Smooth muscle cell (in vitro differentiated cells): ENCODE measurements around the gene DISP3. TPM values are rescaled to one million over a fixed set of nuclear protein-coding genes. Genes with fewer than 3 reads are reported as not detected.

Source experiments
- DNase-seq: peaks from one replicate; lab custom pipeline; 2025; ENCODE audit not compliant: unreplicated experiment; lab: John Stamatoyannopoulos, UW
- H2AFZ ChIP-seq: fragments of 200-600 bp; sonication (generic); 2 replicates; pipeline ENCODE4 v1.6.0; 2016; ENCODE audit warnings: antibody characterized with exemption, low read depth, mild to moderate bottlenecking
- H3F3A ChIP-seq: fragments of 200-600 bp; sonication (generic); 2 replicates; pipeline ENCODE4 v1.6.0; 2017; ENCODE audit warnings: antibody characterized with exemption, low read depth
- H3K27ac ChIP-seq: fragments of 200-600 bp; sonication (generic); 2 replicates; pipeline ENCODE4 v1.5.1; 2016; ENCODE audit warnings: low read depth, mild to moderate bottlenecking
- H3K27me3 ChIP-seq: fragments of 200-600 bp; sonication (generic); 2 replicates; pipeline ENCODE4 v1.6.1; 2016; ENCODE audit warnings: low read depth, mild to moderate bottlenecking
- H3K36me3 ChIP-seq: fragments of 200-600 bp; sonication (generic); 2 replicates; pipeline ENCODE4 v1.5.1; 2016; ENCODE audit warnings: low read depth
- H3K4me1 ChIP-seq: fragments of 200-600 bp; sonication (generic); 2 replicates; pipeline ENCODE4 v1.5.1; 2016; ENCODE audit warnings: low read depth
- H3K4me2 ChIP-seq: fragments of 200-600 bp; sonication (generic); 2 replicates; pipeline ENCODE4 v1.6.0; 2016; ENCODE audit warnings: mild to moderate bottlenecking
- H3K4me3 ChIP-seq: fragments of 200-600 bp; sonication (generic); 2 replicates; pipeline ENCODE4 v1.5.1; 2016; ENCODE audit warnings: mild to moderate bottlenecking
- H3K79me2 ChIP-seq: fragments of 200-600 bp; sonication (generic); 2 replicates; pipeline ENCODE4 v1.6.0; 2016; ENCODE audit warnings: low read depth, mild to moderate bottlenecking
- H3K9ac ChIP-seq: fragments of 200-600 bp; sonication (generic); 2 replicates; pipeline ENCODE4 v1.6.0; 2016; ENCODE audit warnings: low read depth
- H3K9me3 ChIP-seq: fragments of 200-600 bp; sonication (generic); replicated peaks from 2 replicates; pipeline ENCODE4 v1.5.1; 2016; ENCODE audit warnings: low read depth
- H4K20me1 ChIP-seq: fragments of 200-600 bp; sonication (generic); 2 replicates; pipeline ENCODE4 v1.6.0; 2016; ENCODE audit warnings: low read depth
- CTCF ChIP-seq: fragments of 200-600 bp; sonication (generic); IDR thresholded peaks from 2 replicates; pipeline ENCODE4 v1.5.1; 2017; ENCODE audit warnings: borderline replicate concordance, mild to moderate bottlenecking, antibody characterized with exemption; ENCODE audit not compliant: insufficient read depth, poor library complexity, severe bottlenecking
- WGBS: methylation state at CpG from one replicate; pipeline ENCODE4 v1.1.7; 2016; ENCODE audit warnings: low lambda C conversion rate; 5-methylcytosine and 5-hydroxymethylcytosine counted together
- polyA plus RNA-seq: library from polyadenylated mRNA; unstranded; fragments of >200 nt; fragmentation: Nextera tagmentation; extraction: Ambion mirVana; gene quantifications from 2 replicates; pipeline ENCODE4 v1.2.1, GENCODE V29; 2016
- total RNA-seq: library from RNA; depleted of rRNA; stranded (reverse); fragments of >200 nt; gene quantifications from 2 replicates; pipeline ENCODE4 v1.2.3, GENCODE V29; 2014

Gene DISP3
- total and polyA plus RNA-seq, 2 experiments from 2014 or later = 0.17 TPM; not detected in 1

- H3K4me3 ChIP-seq = no peak overlapping the region
- no peak for DNase-seq
- WGBS = 93% methylated on average over 4 of the region's 4 CpGs
Observed at GRCh38 chr1:11514366-11514765, 35.4 kb downstream of the DISP3 start.

GRCh38 chr1:11515368-11516300, 36.7 kb downstream of the DISP3 start:
- Histone ChIP-seq H3K27me3 (no peaks in the 10 kb centered on the region), H3K27ac (no peak overlapping the region), H4K20me1 (no peaks in the 10 kb centered on the region), H3K4me3 (no peak overlapping the region), H3K36me3 (no peaks in the 10 kb centered on the region), H3K79me2 (no peaks in the 10 kb centered on the region), H3F3A (no peaks in the 10 kb centered on the region), H3K4me2 (no peak overlapping the region), H3K9ac (no peak overlapping the region), H2AFZ (no peak overlapping the region), H3K9me3 (no peaks in the 10 kb centered on the region), H3K4me1 (no peaks in the 10 kb centered on the region)
- 91% methylated on average over 19 of the region's 21 CpGs for WGBS
- no peak for TF ChIP-seq CTCF
- no peak for DNase-seq

More at GRCh38 chr1:11514366-11514765, 35.4 kb downstream of the DISP3 start:
- H3K79me2 ChIP-seq = no peaks in the 10 kb centered on the region
- no peak overlapping the region for H3K27ac ChIP-seq
- H3K4me1 ChIP-seq = no peaks in the 10 kb centered on the region
- H3K9me3 ChIP-seq = no peaks in the 10 kb centered on the region
- no peak overlapping the region for H2AFZ ChIP-seq
- no peak overlapping the region for H3K4me2 ChIP-seq
- TF ChIP-seq CTCF = no peak
- no peaks in the 10 kb centered on the region for H3K27me3 ChIP-seq
- H3K36me3 ChIP-seq = no peaks in the 10 kb centered on the region
- no peaks in the 10 kb centered on the region for H3F3A ChIP-seq
- no peak overlapping the region for H3K9ac ChIP-seq
- no peaks in the 10 kb centered on the region for H4K20me1 ChIP-seq

GRCh38 chr1:11516961-11517635, 38.1 kb downstream of the DISP3 start:
- Histone ChIP-seq H3K9ac (no peak overlapping the region), H3K4me3 (no peak overlapping the region), H3K79me2 (no peaks in the 10 kb centered on the region), H3K27ac (no peak overlapping the region), H4K20me1 (no peaks in the 10 kb centered on the region), H3K9me3 (no peaks in the 10 kb centered on the region), H3K4me2 (no peak overlapping the region), H3K4me1 (no peaks in the 10 kb centered on the region), H3F3A (no peaks in the 10 kb centered on the region), H3K27me3 (no peaks in the 10 kb centered on the region), H2AFZ (no peak overlapping the region), H3K36me3 (no peaks in the 10 kb centered on the region)
- DNase-seq = no peak
- 89% methylated on average over 9 of the region's 9 CpGs for WGBS
- TF ChIP-seq CTCF = no peak
